Fibroblast of the aortic adventitia (primary cell): ENCODE results near the gene TFAP2C. TPM values are rescaled to one million over a fixed set of nuclear protein-coding genes. Genes with fewer than 3 reads are reported as not detected.

Experiments used
- DNase-seq: peaks from one replicate; pipeline ENCODE4 v3.0.0-alpha.2; 2010; ENCODE audit warnings: low read depth
- H3K4me3 ChIP-seq: 2 replicates; pipeline ENCODE4 v1.5.1; 2011; ENCODE audit warnings: low read depth, mild to moderate bottlenecking, control low read depth, low read length, moderate library complexity
- CTCF ChIP-seq: IDR thresholded peaks from 2 replicates; pipeline ENCODE4 v1.5.1; 2011; ENCODE audit warnings: mild to moderate bottlenecking, low read length, control low read depth, inconsistent platforms; ENCODE audit not compliant: insufficient read depth
- total RNA-seq: library from RNA; depleted of rRNA; stranded (reverse); fragments of >200 nt; gene quantifications from 2 replicates; pipeline ENCODE4 v1.2.3, GENCODE V29; 2012; ENCODE audit warnings: low replicate concordance

The TFAP2C gene
- total RNA-seq, 1 donor = not detected

- no peak overlapping the region for H3K4me3 ChIP-seq
- TF ChIP-seq CTCF = no peak
- DNase-seq = no peak
Measured at GRCh38 chr20:56630506-56631317, 1.6 kb downstream of the TFAP2C start.

GRCh38 chr20:56631318-56631989, 2.3 kb downstream of the TFAP2C start:
- no peak overlapping the region for H3K4me3 ChIP-seq
- DNase-seq = no peak
- TF ChIP-seq CTCF = no peak

DNA sequence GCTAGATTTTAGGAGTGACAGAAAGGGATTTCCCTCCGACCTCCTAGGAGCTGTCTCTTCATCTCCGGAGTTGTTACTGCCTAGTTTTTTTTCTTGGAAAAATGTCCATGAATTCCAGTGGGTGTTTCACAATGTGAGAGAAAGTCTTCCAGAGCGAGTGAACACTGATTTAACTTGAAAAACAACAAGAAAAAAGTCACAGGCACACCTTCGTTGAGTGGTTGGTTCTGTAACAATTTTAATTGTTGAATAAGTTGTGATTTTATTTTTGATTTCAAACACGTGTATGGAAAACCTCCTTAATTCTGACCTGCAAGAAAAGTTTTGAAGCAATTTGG, 2.9 kb downstream of the TFAP2C start:
- TF ChIP-seq CTCF = no peak
- no peak overlapping the region for H3K4me3 ChIP-seq

GRCh38 chr20:56634307-56634706, 5.2 kb downstream of the TFAP2C start:
- no peak overlapping the region for H3K4me3 ChIP-seq
- TF ChIP-seq CTCF = no peak
- no peak for DNase-seq

More for the DNA sequence above, 2.9 kb downstream of the TFAP2C start:
- no peak for DNase-seq

DNA sequence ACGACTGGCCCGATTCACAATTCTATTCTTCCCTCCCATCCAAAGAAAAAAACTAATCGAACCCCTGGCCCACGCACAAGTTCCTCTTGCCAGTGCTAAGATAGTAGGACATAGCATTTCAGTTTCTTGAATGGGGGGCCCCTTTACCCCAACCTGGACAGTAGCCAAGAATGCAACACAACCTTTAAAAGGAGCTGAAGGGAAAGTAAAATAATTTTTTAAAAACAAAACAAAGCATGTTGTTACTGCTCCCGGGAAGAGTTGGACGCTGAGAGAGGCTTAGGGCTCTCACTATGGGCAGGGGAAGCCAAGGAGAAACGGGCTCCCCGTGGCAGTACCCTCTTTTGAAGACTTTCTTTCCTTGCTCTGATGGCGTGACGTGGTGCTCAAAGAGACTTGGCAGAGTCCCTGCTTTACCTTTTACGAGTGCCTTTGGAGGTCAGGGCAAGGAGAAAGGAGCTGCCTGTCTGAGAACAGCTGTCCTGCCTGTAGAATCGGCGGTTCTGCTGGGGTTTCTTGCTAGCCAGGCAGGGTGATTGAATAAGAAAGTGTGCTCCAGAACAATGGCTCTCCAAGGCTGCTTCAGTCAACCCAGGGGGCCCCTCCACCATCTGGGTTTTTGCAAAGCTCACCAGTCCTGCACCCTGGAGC, 5.8 kb downstream of the TFAP2C start:
- no peak for DNase-seq
- H3K4me3 ChIP-seq = no peak overlapping the region
- no peak for TF ChIP-seq CTCF

- no peak overlapping the region for H3K4me3 ChIP-seq
- DNase-seq = no peak
- TF ChIP-seq CTCF = no peak
Measured at GRCh38 chr20:56636716-56637115, 7.6 kb downstream of the TFAP2C start.
